Hepatic stellate cell (primary cell): ENCODE results near the gene CIB2.

ENCODE experiments used
- DNase-seq: peaks from one replicate; pipeline ENCODE4 v3.0.0; 2011; ENCODE audit warnings: low spot score

The CIB2 gene

DNA sequence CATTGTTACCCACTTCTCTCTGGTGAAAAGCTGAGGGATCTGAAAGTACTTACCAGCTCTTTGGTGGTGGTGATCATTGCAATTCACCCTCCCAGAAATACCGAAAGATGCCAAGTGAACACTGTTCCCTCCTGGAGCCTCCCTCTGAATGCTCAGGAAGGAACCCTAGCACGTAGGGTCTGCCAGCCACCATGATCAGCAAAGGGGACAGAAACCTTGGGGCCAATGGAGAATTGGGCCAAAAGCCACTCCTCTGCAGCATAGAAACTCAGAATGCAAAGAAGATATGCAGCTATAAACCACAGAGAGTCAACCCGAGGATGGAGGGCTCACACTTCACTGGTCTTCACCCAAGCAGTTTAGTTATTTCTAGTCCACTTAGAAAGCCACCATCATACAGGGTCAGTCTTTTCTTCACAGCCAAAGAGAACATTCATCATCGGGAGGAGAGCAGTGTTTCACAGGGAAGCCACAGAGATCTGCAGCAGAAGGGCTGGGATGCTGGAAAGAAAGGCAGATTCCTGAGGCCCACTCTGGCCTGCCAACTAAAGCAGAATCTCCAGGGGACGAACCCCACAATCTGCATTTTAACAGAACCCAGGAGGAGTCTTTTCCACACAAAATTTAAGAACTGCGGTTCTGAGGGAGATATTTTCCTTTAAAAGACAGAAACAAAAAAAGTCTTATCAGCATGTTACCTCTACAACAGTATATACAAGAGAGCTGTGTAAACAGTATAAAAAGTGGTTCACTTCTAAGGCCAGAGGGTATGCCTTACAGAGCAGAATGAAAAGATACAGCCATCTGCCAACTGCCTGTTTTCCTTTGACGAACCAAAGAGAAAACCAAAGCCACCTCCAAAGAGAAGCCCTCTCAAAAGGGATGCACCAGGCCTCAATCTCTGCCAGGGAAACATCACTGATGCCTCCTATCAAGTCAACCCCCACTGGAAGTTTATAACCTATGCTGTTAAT lies 65.0 kb downstream of the CIB2 start:
- DNase-seq, result no peak

DNA sequence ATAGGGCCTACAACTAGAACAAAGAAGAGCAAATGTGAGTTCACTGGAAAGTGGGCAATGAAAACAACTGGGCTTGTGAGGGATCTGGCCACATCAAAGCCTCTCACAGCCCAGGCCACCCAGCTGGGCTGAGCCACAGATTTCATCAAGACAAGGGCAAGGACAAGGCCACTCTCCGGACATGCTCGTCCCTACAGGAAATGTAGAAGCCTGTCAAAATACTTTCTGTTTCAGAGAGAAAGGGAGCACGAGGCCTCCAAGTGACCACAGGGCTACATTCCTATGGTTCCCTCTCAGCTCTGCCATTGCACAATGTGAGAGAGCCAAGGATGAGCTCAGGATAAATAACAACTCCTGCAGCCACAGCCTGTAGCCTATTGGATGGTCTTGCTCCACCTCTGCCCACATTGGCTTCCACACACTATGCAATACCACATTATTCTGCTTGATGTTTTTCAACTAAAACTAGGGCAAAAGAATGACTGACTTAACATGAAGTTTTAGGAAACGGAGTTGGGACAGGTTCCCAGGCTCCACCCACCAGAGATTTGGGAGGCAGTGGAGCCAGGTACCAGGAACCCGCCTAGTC lies 65.9 kb downstream of the CIB2 start:
- DNase-seq, result peak; percentile 85

- DNase-seq, result no peak
Observed at GRCh38 chr15:78064544-78064943, 66.7 kb downstream of the CIB2 start.

DNA sequence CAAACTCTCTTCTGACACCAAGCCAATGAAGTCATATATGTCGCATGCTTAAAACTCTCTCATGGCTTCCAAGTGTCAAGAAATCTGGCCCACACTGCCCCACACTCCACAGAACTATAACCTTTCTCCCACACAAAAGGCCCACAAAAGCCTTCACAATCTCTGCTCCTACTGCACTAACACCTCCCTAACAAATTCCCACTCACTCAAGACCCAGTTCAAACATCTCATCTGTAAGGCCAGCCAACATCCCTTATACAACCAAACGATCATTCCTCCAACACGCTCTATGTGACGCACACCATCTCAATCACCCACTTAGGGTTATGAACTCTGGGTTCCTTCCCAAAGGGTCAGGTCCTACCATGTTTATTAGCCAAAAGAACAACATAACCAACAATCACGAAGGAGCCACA lies 67.3 kb downstream of the CIB2 start:
- no peak for DNase-seq

GRCh38 chr15:78063217-78063616 lies 68.0 kb downstream of the CIB2 start:
- DNase-seq, result no peak

DNA sequence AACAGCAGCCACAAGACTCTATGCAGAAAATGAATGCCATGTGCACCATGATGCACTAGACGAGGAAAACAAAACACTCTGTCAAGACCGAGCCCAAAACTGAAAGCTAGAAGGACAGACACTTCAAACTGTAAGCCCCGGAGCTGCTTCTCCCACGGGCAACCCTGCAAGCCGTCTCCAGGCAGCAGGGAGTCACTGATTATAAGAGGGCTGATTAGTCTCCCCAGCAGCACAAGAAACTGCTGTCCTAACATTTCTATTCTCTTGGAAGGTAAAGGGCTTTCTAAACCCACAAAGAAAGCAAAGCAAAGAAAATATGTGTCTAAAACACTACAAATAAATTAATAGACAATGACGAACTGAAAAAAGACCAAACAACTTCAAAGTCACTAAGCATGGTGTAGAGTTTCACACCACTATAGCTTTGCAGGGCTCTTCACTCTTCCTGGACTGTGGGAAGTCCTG lies 69.2 kb downstream of the CIB2 start:
- DNase-seq, result no peak

- DNase-seq, result no peak
Observed at GRCh38 chr15:78060232-78060631, 71.0 kb downstream of the CIB2 start.

GRCh38 chr15:78059110-78059839 lies 72.0 kb downstream of the CIB2 start:
- no peak for DNase-seq

DNA sequence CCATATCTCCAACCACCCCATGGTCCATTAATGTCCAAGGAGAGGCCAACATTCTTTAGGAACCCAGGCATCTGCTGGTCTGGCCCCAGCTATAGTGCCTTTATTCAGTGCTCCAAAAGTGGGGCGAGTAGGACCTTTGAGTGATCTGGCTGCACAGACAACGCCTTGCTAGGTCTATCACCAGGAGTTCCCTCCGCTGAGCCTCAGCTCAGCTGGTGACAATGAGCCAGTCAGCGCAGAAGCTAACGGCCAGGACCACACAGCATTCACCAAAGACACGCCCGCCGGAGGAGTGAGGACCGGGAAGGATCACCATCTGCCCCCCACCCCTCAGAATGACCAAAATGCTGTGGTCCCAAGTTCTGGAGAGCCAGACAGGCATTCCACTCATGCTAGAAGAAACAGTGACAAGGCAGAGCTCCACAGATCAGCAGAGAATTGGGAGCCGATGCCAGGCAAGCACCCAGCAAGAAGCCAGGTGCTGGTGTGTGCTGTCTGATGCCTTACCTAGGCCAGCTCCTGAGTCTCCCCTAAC lies 72.8 kb downstream of the CIB2 start:
- no peak for DNase-seq

DNA sequence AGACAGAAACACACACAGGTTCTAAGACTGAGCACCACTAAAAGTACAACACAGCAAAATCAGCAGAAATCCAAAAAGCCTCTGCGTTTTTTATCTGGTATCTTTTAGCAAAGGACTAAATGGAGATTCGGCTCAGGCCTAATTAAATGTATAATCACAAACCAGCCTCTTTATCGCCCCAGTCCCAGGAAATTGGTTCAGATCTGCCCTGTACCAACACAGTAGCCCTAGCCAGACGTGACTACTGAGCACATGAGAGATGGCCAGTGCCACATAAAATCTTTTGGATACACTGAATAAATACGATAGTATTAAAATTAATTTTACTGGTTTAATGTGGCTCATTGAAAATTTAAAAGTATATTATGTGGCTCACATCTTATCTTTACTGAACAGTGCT lies 73.4 kb downstream of the CIB2 start:
- no peak for DNase-seq

DNA sequence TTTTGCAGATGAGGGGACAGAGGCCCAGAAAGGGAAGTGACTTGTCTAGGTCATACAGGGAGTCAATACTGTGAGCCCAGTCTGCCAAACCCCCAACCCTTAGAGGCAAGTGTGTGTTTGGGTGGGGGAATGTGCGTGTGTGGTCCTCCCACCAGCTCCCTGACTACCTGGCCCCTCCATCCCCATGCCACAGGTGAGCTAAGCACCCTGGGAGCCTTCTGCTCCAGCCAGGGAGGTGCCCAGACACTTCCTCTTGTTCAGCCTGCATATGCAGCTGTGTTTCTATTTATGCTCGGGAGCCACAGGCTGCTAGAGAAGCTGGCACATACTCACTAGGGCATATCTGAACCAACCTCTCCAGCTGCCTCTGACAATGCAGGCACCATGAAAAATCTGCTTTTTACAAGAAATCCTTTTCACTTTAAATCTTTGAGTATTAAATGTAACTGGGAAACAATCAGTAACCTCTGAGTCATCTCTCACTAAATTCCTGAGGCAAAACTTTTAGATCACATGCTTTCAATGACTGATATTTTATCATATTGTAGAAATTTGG lies 74.5 kb downstream of the CIB2 start:
- DNase-seq, result no peak

- no peak for DNase-seq
Observed at GRCh38 chr15:78055919-78056713, 75.1 kb downstream of the CIB2 start.

GRCh38 chr15:78054966-78055365 lies 76.3 kb downstream of the CIB2 start:
- DNase-seq, result no peak
